GM19351 (cell line): ENCODE data around the gene CACNA1I.

ENCODE experiments used
- ATAC-seq: cut with Tn5 transposase; IDR thresholded peaks from one replicate; pipeline ENCODE4 v1.9.1; 2021; ENCODE audit warnings: mild to moderate bottlenecking, moderate library complexity; ENCODE audit not compliant: unreplicated experiment

The CACNA1I gene

DNA sequence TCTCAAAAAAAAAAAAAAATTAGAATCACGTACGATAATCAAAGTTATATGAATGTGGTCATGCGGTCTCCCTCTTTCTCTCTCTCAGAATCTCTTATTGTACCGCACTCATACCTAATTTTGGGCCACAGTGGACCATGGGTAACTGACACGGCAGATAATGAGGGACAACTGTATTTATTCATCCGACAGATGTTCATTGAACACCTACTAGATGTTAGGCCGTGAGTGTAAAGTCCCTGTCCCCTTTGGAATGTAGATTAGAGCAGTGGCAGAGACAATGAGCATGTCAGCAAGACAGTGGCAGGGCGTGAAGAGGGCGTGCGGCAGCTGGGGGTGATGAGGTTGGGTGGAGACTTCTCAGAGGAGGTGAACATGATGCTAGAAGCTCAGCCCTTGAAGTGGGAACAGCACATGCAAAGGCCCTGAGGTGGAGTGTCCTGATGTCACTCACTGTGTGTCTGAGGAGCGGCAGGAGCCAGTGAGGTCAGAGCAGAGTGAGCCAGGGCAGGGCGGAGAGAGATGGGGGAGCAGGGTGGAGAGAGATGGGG lies 25.1 kb downstream of the CACNA1I start:
- ATAC-seq = no peak

DNA sequence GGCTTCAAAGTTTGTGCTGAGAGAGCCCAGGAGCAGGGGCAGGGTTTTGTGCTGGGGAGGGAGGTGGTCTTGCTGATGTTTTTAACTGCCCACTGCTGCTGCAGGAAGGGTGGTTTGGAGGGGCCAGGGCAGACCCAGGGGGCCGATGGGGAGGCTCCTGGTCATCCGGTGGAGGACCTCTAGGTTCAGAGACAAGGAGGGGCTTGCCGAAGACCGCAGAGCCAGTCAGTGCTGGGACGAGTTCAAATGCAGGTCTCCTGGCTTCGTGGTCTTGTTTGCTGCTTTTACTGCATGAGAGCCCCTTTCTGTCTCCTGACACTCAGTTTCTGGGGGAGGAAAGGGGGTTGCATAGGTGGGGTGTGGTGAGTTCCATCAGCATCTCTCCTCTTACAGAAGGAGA lies 26.0 kb downstream of the CACNA1I start:
- no peak for ATAC-seq

GRCh38 chr22:39597236-39597869 lies 26.8 kb downstream of the CACNA1I start:
- ATAC-seq = no peak

- ATAC-seq = no peak
Observed at GRCh38 chr22:39598017-39598965, 27.7 kb downstream of the CACNA1I start.

DNA sequence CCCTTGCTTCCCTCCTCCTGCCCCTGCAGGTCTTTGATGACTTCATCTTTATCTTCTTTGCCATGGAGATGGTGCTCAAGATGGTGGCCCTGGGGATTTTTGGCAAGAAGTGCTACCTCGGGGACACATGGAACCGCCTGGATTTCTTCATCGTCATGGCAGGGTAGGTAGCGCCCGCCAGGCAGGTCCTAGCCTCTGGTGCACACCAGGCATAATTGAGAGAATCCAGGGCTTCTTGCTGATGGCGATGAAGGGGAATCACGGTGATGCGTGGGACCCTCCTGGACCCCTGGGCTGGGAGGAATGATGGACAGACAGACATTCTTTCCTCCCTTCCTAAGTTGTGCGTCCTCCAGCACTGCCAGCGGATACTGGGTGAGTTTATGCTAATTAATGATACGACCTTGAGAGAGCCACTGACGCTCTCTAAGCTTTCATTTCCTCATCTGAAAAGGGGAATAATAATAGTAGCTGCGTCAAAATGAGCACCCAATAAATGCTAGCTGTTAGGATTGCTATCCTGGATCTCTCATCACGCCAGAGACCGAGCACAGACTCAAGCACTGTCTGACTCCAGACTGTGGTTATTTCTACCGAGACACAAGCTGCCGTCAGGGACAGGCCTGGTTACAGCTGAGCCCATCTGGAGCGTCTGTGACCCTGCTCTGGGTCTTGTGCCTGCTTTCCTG lies 30.1 kb downstream of the CACNA1I start:
- no peak for ATAC-seq

- no peak for ATAC-seq
Observed at GRCh38 chr22:39601180-39601535, 30.6 kb downstream of the CACNA1I start.

GRCh38 chr22:39603345-39603744 lies 32.8 kb downstream of the CACNA1I start:
- no peak for ATAC-seq

GRCh38 chr22:39610246-39610645 lies 39.7 kb downstream of the CACNA1I start:
- no peak for ATAC-seq

DNA sequence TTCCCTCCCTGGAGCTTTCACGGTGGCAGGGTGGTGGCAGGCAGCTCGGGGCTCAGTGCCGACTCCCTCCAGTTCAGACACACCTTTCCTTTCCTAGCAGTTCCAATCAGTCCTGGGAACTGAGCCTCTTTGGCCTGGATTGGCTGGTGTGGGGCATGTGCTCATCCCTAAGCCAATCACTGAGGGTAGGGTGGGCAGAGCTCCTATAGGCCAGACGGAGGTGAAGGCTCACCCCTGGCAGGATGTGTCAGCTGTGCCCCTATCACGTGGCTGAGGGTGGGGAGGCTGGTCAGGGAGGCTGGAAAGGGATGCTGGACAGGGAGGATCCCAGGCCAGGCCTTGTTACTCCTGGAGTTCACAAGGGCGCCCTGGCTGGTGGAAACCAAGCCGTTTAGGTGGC lies 40.2 kb downstream of the CACNA1I start:
- ATAC-seq = no peak

GRCh38 chr22:39611360-39611759 lies 40.8 kb downstream of the CACNA1I start:
- no peak for ATAC-seq

- ATAC-seq = no peak
Observed at GRCh38 chr22:39612811-39613548, 42.4 kb downstream of the CACNA1I start.

GRCh38 chr22:39613549-39613921 lies 43.0 kb downstream of the CACNA1I start:
- no peak for ATAC-seq

GRCh38 chr22:39614442-39614841 lies 43.9 kb downstream of the CACNA1I start:
- no peak for ATAC-seq

DNA sequence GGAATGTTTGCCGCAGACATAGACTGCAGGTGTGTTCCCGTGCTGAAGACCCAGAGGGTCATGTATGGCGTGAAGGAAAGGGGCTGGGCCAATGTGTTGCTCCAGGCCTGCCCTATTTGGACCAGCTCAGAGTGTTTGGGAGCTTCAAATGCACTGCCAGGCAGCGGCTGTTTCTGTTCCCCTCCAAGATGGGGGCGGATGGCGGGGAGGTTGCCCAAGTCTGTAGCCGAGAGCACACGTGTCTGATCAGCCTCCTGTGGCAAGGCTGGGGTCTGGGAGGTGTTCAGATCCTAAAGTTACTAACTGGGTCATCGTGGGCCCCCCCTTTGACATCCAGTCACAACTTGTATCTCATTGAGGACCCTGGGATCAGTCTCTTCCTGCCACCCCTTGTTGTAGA lies 45.5 kb downstream of the CACNA1I start:
- ATAC-seq = no peak

GRCh38 chr22:39616781-39617180 lies 46.2 kb downstream of the CACNA1I start:
- ATAC-seq = no peak

GRCh38 chr22:39617342-39617741 lies 46.8 kb downstream of the CACNA1I start:
- ATAC-seq = no peak

DNA sequence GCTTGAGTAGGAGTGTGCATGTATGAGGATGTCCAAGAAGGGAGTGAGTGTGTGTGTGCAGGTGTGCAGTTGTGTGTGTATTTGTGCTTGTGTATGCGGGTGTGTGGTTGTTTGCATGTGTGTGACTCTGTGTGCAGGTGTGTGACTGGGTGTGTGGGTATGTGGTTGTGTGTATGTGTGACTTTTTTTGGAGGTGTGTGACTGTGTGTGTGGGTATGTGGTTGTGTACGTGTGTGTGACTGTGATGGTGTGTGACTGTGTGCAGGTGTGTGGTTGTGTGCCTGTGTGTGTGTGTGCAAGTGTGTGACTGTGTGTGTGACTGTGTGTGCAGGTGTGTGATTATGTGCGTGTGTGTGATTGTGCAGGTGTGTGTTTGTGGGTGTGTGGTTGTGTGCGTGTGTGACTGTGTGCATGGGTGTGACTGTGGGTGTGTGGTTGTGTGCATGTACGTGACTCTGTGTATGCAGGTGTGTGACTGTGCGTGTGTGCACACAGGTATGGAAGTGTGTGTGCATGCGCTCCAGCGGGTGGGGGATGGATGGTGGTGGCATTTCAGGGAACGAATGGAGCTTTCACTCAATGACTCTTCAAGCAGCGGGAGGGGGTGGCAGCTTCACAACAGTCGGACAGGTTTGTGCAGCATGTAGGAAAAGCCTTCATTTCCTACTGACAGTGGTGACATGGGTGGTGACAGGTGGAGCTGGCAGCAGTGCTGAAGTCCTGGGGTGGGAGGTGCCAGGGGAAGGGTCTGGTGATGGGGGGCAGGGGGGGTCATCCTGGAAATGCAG lies 47.6 kb downstream of the CACNA1I start:
- no peak for ATAC-seq

- ATAC-seq = no peak
Observed at GRCh38 chr22:39618996-39619530, 48.5 kb downstream of the CACNA1I start.

DNA sequence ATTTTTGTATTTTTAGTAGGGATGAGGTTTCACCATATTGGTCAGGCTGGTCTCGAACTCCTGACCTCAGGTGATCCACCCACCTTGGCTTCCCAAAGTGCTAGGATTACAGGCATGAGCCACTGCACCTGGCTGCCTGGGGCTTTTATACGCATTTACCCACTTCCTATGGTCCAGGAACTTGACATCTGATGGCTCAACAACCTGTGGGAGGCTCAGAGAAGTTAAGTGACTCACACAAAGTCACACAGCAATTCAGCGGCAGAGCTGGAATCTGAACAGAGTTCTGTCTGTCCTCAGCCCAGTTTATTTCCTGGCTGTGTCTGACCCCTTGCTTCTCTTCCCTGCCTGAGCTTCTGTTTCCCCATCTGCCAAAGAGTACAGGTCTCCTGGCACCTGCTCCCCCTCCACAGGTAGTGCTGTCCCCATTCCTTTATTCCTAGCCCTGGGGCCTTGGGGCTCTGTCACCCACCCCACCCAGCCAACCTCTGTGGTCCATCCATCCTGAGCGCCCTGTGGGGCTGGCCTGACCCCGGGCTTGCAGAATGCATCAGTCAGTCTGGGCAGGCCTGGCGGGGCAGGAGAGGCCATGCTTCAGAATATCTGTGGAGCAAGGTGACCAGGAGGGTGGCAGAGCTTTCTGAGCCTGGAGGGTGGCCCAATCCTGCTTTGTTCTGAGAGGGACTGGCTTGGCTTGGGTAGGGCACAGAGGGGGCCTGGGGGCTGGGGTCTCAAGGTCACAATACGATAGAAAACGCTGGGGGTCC lies 50.6 kb downstream of the CACNA1I start:
- ATAC-seq = no peak
